Measurements from ENCODE around the gene IL24.

Gene IL24

GRCh38 chr1:206896261-206896660 lies 982 bp upstream of the IL24 start:
- no peak for DNase-seq
- H3K4me3 Mint-ChIP-seq, result no peak overlapping the region
- TF ChIP-seq, protein P1, sequence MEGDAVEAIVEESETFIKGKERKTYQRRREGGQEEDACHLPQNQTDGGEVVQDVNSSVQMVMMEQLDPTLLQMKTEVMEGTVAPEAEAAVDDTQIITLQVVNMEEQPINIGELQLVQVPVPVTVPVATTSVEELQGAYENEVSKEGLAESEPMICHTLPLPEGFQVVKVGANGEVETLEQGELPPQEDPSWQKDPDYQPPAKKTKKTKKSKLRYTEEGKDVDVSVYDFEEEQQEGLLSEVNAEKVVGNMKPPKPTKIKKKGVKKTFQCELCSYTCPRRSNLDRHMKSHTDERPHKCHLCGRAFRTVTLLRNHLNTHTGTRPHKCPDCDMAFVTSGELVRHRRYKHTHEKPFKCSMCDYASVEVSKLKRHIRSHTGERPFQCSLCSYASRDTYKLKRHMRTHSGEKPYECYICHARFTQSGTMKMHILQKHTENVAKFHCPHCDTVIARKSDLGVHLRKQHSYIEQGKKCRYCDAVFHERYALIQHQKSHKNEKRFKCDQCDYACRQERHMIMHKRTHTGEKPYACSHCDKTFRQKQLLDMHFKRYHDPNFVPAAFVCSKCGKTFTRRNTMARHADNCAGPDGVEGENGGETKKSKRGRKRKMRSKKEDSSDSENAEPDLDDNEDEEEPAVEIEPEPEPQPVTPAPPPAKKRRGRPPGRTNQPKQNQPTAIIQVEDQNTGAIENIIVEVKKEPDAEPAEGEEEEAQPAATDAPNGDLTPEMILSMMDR (IDR thresholded peaks at IDR 0.05), result no peak

GRCh38 chr1:206898089-206898914 lies 1.1 kb downstream of the IL24 start:
- DNase-seq, result no peak
- H3K27me3 Mint-ChIP-seq (ENCODE audit: low read depth, poor library complexity), result peaks cover 21% of the 10 kb centered on the region
- no peak overlapping the region for H3K27ac Mint-ChIP-seq
- peaks cover 53% of the 10 kb centered on the region for H3K4me1 Mint-ChIP-seq
- no peaks in the 10 kb centered on the region for H3K9me3 Mint-ChIP-seq
- no peak overlapping the region for H3K4me3 Mint-ChIP-seq
- H3K36me3 Mint-ChIP-seq (ENCODE audit: low read depth), result no peaks in the 10 kb centered on the region
- TF ChIP-seq, protein P1 (IDR thresholded peaks at IDR 0.05), result no peak

More at GRCh38 chr1:206896261-206896660, 982 bp upstream of the IL24 start:
- Mint-ChIP-seq H3K9me3 (no peaks in the 10 kb centered on the region), H3K27ac (no peak overlapping the region), H3K4me1 (peaks cover 67% of the 10 kb centered on the region), H3K36me3 (ENCODE audit: low read depth) (no peaks in the 10 kb centered on the region), H3K27me3 (ENCODE audit: low read depth, poor library complexity) (peaks cover 19% of the 10 kb centered on the region)

DNA sequence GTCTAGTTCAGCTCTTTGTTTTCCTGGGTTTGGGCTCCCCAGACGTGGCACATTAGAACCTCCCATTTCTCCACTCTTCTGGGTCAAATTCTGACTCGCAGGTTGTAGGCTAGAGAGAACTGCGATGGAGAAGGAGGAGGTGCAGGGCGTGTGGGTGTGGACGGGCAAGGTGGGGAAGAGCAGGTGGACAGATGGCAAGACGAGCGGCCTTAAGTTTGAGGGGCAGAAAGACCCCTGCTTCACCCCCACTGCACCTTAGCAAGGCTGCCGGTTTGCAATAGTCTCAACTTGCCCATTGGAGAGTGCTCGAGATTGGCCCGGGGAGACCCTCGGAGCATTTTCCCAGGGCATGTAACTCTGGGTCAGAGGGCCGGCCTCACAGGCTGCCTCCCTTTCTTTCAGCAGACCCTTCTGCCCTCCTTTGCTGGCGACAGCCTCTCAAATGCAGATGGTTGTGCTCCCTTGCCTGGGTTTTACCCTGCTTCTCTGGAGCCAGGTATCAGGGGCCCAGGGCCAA lies 1.7 kb downstream of the IL24 start:
- DNase-seq, result no peak
- no peaks in the 10 kb centered on the region for H3K9me3 Mint-ChIP-seq
- H3K27ac Mint-ChIP-seq, result no peak overlapping the region
- H3K4me1 Mint-ChIP-seq, result peaks cover 48% of the 10 kb centered on the region
- TF ChIP-seq, protein P1 (IDR thresholded peaks at IDR 0.05), result no peak
- H3K36me3 Mint-ChIP-seq (ENCODE audit: low read depth), result no peaks in the 10 kb centered on the region
- peaks cover 21% of the 10 kb centered on the region for H3K27me3 Mint-ChIP-seq (ENCODE audit: low read depth, poor library complexity)
- H3K4me3 Mint-ChIP-seq, result no peak overlapping the region

GRCh38 chr1:206899717-206900116 lies 2.5 kb downstream of the IL24 start:
- H3K4me1 Mint-ChIP-seq, result peaks cover 43% of the 10 kb centered on the region
- no peak overlapping the region for H3K27ac Mint-ChIP-seq
- no peaks in the 10 kb centered on the region for H3K36me3 Mint-ChIP-seq (ENCODE audit: low read depth)
- no peak overlapping the region for H3K4me3 Mint-ChIP-seq
- no peak for DNase-seq
- H3K9me3 Mint-ChIP-seq, result no peaks in the 10 kb centered on the region
- peaks cover 26% of the 10 kb centered on the region for H3K27me3 Mint-ChIP-seq (ENCODE audit: low read depth, poor library complexity)
- TF ChIP-seq, protein P1 (IDR thresholded peaks at IDR 0.05), result no peak

DNA sequence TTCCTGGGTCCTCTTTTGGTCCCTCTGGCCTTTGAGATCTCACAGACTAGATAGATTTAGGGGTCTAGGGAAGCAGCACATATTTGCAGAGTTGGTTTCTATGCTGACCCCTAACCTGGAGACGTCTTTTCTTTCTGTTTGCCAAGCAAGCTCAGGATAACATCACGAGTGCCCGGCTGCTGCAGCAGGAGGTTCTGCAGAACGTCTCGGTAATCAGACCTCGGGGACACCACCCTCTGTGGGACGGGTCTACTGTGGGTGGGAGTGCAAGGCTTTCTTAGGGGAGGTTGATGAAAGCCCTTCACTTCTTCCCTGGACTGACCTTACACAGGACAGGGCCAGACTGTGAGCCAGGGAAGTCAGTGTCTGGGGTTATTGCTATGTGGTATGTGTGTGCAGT lies 2.9 kb downstream of the IL24 start:
- Mint-ChIP-seq H3K9me3 (no peaks in the 10 kb centered on the region), H3K27me3 (ENCODE audit: low read depth, poor library complexity) (peaks cover 27% of the 10 kb centered on the region), H3K36me3 (ENCODE audit: low read depth) (no peaks in the 10 kb centered on the region), H3K4me3 (no peak overlapping the region), H3K4me1 (peaks cover 39% of the 10 kb centered on the region), H3K27ac (peak overlapping the region; percentile 47)
- no peak for DNase-seq
- TF ChIP-seq, protein P1 (IDR thresholded peaks at IDR 0.05), result no peak

DNA sequence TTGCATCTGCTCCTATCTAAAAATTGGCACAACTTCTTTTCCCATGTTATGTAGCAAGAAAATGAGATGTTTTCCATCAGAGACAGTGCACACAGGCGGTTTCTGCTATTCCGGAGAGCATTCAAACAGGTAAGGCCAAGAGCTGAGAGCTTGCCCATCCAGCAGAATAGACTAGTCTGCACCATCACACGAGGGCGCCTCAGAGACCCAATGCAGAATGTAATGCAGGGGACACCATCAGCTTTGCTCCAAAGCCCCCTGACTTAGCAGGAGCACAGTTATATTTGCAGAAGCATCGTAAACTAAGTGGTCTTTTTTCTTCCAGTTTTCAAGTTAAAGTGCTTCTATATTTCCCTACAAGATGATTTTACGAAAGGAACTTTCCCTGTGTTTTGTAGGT lies 4.7 kb downstream of the IL24 start:
- Mint-ChIP-seq H3K27me3 (ENCODE audit: low read depth, poor library complexity) (peaks cover 38% of the 10 kb centered on the region), H3K4me3 (no peak overlapping the region), H3K27ac (no peak overlapping the region)

More for the DNA sequence above, 4.7 kb downstream of the IL24 start:
- Mint-ChIP-seq H3K36me3 (ENCODE audit: low read depth) (no peaks in the 10 kb centered on the region), H3K4me1 (peaks cover 21% of the 10 kb centered on the region), H3K9me3 (no peaks in the 10 kb centered on the region)
- no peak for DNase-seq
- TF ChIP-seq, protein P1 (IDR thresholded peaks at IDR 0.05), result no peak
